Urothelium cell line (cell line): ENCODE results near the gene CALML4.
"Not testable (repeated sequence)": the region's sequence is repeated elsewhere in the genome, so short reads cannot be mapped to it uniquely, and the experiment has no call there.

Experiments
- DNase-seq: peaks from one replicate; pipeline ENCODE4 v3.0.0; 2011; ENCODE audit warnings: low spot score, mixed read lengths
- FAIRE-seq: peaks from 2 replicates; lab custom pipeline; 2011; peaks lifted over from hg19 to GRCh38; lab: Jason Lieb, UNC

The CALML4 gene

DNA sequence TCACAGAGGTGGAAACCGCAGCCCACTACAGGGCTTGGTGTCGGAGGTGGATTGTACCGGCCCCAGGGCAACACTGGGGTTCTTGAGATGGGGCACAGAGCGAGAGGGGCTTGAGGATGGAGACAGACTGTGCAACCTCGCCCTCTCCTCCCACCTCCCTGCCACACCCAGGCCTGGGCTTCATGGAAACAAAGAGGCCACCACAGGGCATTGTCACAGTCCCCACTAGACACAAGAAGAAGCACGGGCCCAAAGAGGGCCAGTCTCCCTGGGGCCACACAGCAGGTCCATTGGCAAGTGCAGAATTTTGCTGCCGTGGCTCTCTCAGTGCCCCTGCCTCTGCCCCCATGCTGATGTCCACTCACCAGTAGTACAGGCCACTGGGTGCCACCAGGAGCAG lies 4.1 kb upstream of the CALML4 start:
- DNase-seq (no peak), FAIRE-seq (no peak)

DNA sequence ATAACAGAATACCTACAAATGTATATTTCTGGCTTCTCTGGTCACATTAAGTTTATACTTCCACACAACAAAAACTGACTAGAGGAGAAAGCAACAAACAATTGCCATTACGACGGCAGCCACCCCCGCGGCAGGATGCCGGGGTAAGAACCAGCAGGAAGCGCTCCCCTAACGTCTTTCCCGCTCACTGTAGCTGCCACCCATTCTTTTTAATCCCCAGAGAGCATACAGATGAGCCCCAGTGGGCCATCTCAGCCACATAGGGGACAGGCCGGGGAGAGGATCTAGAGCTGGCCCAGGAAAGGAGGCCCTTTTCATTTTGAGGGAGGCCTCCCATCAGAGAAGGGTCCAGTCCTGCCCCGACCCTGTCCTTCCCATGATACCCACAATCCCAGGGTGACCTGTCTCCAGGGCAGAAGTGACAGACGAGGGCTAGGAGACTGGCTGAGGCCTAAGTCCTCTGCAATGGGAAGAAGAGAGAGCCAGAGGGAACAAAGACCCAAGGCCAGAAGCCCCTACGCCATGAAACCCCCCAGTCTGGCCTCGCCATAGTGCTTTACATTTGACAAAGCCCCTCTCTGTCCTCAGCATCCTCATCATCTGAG lies 3.6 kb upstream of the CALML4 start:
- DNase-seq = no peak

GRCh38 chr15:68208136-68208535 lies 3.0 kb upstream of the CALML4 start:
- DNase-seq (no peak), FAIRE-seq (no peak)

More for the DNA sequence above, 3.6 kb upstream of the CALML4 start:
- no peak for FAIRE-seq

- no peak for FAIRE-seq
- DNase-seq = no peak
Measured at GRCh38 chr15:68207176-68207935, 2.2 kb upstream of the CALML4 start.

GRCh38 chr15:68206711-68207151 lies 1.6 kb upstream of the CALML4 start:
- FAIRE-seq (no peak), DNase-seq (no peak)

DNA sequence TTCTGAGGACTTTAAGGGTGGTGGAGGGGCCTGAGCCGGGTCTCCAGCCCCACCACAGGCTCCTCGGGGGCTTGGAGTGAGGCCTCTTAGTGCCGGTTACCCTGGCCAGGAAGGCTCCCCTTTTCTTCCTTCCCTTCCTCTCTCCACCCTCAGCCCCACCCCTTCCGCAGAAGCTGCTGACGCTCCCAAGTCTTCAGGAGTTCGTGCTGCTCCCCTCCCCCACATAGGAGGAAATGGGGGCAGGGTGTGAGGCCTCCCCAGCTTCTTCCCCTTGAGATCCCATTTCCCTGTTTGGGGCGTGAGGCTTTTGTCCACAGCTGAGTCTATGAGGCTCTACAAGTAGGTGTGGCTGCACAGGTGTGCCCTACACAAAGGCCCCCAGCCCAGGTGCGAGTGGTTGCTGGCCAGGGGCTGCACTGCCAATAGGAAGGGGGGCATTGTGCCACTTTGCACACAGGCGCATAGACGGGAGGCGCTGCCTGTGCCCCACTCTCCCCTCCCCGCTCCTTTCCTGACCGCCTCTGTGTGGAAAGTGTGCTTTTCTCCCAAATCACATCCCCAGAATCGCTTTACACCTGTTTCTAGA lies 915 bp upstream of the CALML4 start:
- FAIRE-seq (no peak), DNase-seq (no peak)

DNA sequence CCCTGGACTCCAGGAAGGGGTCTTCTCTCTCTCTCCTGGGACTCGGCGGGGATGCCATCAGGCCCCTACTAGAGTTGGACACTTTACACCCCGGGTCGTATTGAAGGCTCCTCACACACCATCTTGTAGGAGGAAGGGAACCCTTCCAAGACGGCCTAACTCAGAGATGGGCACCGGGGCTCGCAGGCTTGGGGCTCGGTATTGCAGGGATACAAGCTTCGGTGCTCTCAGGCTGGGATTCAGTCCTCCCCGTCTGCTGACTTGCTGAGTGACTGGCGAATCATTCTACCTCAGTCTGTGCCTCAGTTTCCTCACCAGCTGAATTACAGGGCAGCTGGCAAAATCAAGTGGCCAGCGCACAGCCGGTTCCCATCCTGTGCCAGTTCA lies 419 bp upstream of the CALML4 start:
- DNase-seq (no peak), FAIRE-seq (no peak)

GRCh38 chr15:68204361-68204760 lies 771 bp downstream of the CALML4 start:
- DNase-seq = no peak
- FAIRE-seq = no peak

DNA sequence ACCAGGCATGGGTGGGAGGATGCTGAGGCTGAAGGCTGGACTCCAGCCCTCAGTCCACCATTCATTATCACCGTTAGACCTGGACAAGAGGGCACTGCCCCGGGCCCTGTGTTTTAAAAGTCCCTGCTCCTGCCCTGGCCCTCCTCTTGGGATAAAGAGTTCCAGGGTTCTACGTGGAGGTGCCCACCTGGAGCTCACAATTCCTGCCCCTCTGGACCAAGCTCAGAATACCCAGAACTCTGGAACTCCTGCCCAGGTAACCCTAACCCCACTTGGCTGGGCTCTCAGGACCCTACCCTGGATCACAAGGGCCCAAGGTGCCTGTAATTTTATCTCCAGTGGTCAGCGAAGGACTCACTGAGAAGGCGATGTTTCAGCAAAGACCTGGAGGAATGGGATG lies 1.2 kb downstream of the CALML4 start:
- no peak for FAIRE-seq
- no peak for DNase-seq

DNA sequence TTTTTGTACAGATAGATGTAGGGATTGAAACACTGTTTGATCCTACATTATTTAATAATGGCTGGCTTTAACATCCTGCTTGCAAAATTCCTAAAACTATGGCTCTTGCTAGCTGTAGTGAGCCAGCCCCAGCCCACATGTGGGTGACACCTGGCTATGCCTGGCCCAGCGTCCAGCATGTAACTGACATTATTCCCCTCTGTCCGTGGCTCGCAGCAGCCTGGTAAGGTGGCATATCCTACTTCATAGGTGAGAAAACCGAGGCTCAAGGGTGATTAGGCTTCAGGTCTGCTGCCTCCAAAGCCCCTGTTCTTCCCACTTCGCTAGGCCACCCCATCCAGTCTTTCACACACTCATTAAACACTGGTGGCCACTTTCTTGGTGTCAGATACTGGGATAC lies 1.6 kb downstream of the CALML4 start:
- DNase-seq (no peak), FAIRE-seq (no peak)

DNA sequence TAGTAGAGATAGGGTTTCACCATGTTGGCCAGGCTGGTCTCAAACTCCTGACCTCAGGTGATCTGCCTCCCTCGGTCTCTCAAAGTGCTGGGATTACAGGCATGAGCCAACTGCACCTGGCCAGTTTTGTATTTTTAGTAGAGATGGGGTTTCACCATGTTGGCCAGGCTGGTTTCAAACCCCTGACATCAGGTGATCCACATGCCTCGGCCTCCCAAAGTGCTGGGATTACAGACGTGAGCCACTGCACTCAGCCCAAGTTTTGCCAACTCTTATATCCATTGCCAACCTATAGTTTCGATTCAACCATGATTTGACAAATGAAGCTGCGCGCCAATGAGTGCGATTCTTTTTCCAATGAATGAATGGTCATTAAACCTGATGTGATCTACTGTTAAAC lies 2.1 kb downstream of the CALML4 start:
- not testable (repeated sequence) for DNase-seq, FAIRE-seq

GRCh38 chr15:68201879-68202261 lies 3.3 kb downstream of the CALML4 start:
- FAIRE-seq = peak; percentile 62
- no peak for DNase-seq

DNA sequence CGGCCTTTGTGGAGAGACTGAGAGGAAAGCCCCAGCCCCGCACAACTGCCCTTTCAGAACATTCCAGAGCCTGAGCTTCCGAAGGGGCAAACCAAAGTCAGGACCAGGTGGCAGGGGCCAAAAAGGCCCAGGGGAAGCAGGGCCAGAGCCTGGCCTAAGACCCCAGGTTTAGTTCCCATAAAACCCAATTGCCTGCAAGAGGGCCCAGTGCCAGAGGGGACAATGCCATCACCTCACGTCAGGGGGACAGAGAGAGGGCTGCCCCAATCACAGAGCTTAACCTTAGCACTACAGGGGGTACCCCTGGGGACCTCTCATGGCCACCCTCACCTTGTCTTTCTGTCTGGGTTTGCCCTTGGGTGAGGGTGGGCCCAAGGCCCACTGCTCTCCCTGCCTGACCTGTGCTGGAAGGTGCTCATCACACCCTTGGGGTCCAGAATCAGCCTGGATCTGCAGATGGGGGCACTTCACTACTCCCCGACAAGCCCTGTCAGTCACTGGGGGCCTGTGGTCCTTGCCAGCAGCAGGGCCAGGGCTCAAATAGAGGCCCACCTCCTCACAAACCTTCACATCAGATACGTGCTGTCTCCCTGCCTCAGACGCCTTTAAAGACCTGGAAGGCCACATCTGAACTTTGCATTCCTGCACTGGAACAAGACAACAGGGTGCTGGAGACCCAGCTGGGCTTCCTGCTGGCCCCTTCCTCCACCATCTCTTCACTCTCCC lies 3.8 kb downstream of the CALML4 start:
- DNase-seq (no peak), FAIRE-seq (no peak)

GRCh38 chr15:68200016-68200861 lies 4.9 kb downstream of the CALML4 start:
- DNase-seq = no peak
- no peak for FAIRE-seq

DNA sequence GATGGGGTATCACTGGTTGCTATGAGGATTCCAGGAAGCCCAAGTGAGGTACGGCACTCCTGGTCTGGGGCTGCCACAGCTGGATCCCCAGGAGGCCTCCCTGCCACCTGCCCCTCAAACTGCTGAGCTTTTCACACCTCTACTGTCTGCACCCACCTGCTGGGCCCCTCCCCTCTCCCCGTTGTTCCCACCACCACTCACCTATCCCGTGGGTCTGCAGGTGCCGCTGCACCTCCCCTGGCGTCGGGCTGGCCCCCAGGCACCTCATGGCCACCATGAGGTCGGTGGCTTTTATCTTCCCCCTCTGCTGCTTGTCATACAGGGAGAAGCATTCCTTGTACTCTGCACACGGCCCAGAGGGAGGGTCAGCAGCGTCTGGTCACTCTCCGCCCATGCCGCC lies 5.8 kb downstream of the CALML4 start:
- FAIRE-seq (no peak), DNase-seq (no peak)

DNA sequence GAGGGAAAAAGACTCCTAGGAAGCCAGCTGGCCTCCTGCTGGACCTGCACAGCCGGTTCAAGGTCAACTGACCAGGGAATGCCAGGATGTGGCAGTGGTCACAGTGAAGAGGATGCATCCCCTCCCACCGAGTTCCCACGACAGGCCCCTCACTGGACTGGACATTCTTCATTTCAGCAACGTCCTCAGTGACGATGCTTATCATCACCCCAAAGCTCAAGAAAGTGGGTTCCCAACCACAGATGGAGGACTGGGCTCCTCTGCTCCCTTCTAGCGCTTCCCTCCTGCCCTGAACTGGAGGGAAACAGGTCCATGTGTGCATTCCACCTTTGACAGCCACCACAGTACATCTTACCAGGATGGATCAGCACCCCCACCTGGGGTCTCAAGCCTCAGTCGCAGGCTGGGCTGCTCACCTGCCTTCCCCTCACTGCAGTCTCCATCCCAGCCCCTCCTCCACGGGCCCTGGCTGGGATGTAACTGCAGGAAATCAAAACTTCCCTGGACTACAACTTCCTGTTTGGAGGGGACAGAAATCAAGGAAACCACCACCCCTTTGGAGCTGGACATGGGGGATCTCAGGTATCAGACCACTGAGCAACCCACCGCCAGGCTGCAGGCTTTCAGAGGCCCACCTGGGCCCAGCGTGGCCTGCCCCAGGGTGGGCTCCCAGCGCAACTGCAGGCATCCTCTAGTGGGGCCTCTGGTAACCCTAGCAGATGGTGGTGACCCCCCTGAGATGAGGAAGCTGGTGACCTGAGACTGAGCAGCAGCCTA lies 7.3 kb downstream of the CALML4 start:
- DNase-seq (no peak), FAIRE-seq (no peak)

DNA sequence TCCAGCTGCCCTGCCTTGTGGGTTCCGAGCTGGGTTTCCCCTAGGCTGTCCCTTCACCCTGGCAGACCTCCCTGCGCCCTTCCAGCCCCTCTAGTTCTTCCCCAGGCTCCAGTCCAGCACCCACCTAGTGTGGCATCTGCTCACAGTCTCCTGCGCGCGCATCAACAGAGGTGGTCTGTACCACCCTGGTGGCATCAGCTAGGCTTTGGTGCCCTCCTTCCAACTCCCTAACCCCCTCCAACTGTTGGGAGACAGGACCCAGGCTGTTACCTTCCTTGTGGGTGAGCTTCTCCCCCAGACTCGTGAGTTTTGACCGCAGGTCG lies 8.0 kb downstream of the CALML4 start:
- no peak for DNase-seq
- no peak for FAIRE-seq

DNA sequence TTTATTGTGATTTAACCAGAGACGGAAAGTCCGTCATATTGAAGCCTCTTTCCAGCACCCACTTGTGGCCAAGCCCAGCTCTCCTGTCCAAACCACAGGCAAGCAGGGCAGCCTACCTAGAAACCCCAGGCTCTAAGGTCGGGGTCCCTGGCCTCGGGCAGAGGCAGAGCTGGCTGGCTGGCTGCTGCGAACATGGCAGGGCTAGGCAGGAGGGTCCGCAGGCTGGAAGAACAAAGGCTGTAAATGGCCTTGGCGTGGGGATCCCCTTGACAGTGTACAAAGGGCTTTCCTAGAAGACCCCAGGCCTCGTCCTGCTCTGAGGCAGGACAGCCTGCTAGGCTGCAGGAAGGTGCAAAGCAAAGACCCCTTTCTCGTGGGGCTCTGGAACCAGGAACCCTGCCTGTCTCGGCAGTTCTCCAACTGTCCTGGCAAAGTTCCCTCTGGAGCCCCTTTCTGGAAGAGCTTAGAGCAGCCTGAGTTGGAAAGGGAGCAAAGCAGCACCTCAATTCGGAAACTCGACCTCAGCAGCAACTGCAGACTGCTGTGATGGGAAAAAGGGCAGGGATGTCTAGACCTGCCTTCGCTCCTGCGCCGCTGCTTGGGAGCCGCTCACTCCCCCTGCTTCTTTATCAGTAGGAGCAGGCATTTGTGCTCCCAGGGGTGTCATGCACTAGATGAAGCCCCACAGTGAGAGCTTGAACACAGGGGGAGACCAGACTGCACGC lies 8.5 kb downstream of the CALML4 start:
- DNase-seq (no peak), FAIRE-seq (no peak)

DNA sequence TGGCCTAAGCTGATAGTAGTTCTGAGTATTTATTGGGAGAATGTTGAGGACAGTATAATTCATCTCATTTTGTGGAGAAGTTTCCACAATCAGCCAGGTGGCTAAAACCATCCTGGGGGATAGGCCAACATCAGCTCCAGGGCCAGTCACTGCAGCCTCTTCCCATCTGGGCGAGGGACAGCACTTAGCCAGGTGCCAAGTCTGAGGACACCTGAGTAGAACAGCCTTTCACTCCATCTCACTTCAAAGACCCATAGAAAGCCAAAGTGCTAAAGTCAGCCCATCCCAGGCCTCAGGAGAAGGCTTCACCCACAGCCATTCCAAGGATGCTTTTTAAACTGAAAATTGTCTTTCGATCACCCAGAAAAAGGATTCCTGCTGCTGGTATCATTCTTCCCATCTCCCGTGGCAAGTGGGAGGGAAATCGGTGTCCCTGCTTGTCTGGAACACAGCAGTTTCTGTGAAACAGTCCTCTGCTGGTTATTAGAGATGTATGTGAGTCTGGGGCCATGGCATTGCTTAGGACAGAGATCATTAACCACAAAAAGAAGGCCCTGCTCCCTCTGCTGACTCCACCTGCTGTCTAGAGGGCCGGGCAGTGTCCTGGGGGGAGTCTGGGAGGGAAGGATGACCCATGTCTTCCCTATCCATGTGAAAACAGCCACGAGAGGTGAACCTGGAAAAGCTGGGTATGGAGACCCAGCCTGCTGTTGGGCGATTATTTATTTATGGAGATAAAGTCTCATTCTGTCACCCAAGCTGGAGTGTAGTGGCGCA lies 9.6 kb downstream of the CALML4 start:
- no peak for FAIRE-seq

More for the DNA sequence above, 9.6 kb downstream of the CALML4 start:
- no peak for DNase-seq
